ENCODE measurements around the gene SEPHS1.

DNA sequence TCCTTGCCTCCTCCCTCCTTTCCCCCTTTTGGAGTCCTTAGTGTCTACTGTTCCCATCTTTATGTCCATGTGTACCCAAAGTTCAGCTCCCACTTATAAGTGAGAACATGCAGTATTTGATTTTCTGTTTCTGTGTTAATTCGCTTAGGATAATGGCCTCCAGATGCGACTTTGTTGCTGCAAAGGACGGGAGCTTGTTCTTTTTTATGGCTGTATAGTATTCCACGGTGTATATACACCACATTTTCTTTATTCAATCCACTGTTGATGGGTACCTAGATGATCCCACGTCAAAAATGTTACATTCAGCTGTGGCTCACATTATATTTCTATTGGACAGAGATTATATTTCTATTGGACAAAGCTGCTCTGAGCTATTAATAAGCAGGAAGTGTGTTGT lies 24.4 kb upstream of the SEPHS1 start:
- no peak for TF ChIP-seq POLR2AphosphoS5 (IDR thresholded peaks at IDR 0.05; ENCODE audit: insufficient read depth, low read depth, low read length)
- TF ChIP-seq FOS (IDR thresholded peaks at IDR 0.05; ENCODE audit: borderline replicate concordance, insufficient read depth, low read length) = no peak
- TF ChIP-seq, protein P1, sequence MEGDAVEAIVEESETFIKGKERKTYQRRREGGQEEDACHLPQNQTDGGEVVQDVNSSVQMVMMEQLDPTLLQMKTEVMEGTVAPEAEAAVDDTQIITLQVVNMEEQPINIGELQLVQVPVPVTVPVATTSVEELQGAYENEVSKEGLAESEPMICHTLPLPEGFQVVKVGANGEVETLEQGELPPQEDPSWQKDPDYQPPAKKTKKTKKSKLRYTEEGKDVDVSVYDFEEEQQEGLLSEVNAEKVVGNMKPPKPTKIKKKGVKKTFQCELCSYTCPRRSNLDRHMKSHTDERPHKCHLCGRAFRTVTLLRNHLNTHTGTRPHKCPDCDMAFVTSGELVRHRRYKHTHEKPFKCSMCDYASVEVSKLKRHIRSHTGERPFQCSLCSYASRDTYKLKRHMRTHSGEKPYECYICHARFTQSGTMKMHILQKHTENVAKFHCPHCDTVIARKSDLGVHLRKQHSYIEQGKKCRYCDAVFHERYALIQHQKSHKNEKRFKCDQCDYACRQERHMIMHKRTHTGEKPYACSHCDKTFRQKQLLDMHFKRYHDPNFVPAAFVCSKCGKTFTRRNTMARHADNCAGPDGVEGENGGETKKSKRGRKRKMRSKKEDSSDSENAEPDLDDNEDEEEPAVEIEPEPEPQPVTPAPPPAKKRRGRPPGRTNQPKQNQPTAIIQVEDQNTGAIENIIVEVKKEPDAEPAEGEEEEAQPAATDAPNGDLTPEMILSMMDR (IDR thresholded peaks at IDR 0.05; ENCODE audit: extremely low read depth in 1 of 2, insufficient read depth in 1 of 2, low read depth in 1 of 2, low read length in 2 of 2) = no peak
- TF ChIP-seq, protein P2, sequence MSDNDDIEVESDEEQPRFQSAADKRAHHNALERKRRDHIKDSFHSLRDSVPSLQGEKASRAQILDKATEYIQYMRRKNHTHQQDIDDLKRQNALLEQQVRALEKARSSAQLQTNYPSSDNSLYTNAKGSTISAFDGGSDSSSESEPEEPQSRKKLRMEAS (IDR thresholded peaks at IDR 0.05; ENCODE audit: insufficient read depth, insufficient read length) = no peak
- no peak for TF ChIP-seq GATA2 (IDR thresholded peaks at IDR 0.05; ENCODE audit: insufficient read depth, insufficient read length, low read depth, low read length)
- TF ChIP-seq EZH2 (IDR thresholded peaks at IDR 0.05; ENCODE audit: borderline replicate concordance, low read depth, low read length, severe bottlenecking) = no peak

All from endothelial cell of umbilical vein (primary cell).